DMS53 (cell line): ENCODE measurements around the gene USP10.

ENCODE experiments used
- DNase-seq: peaks from one replicate; lab custom pipeline; 2025; lab: John Stamatoyannopoulos, UW

Gene USP10

GRCh38 chr16:84700446-84701300 lies 873 bp downstream of the USP10 start:
- DNase-seq, result peak; percentile 45

- DNase-seq, result no peak
These were observed 3.9 kb downstream of the USP10 start for GRCh38 chr16:84703681-84704080.

GRCh38 chr16:84704253-84704652 lies 4.5 kb downstream of the USP10 start:
- no peak for DNase-seq

- no peak for DNase-seq
These were observed 7.1 kb downstream of the USP10 start for GRCh38 chr16:84706856-84707255.

- no peak for DNase-seq
These were observed 9.8 kb downstream of the USP10 start for GRCh38 chr16:84709609-84710008.

- no peak for DNase-seq
These were observed 10.9 kb downstream of the USP10 start for GRCh38 chr16:84710686-84711085.

- DNase-seq, result no peak
These were observed 12.4 kb downstream of the USP10 start for GRCh38 chr16:84712138-84712671.

- DNase-seq, result peak; percentile 22
These were observed 13.3 kb downstream of the USP10 start for GRCh38 chr16:84712801-84713775.

GRCh38 chr16:84714028-84714427 lies 14.2 kb downstream of the USP10 start:
- no peak for DNase-seq

- DNase-seq, result no peak
These were observed 15.6 kb downstream of the USP10 start for GRCh38 chr16:84715424-84715823.

GRCh38 chr16:84715854-84716253 lies 16.1 kb downstream of the USP10 start:
- DNase-seq, result no peak

GRCh38 chr16:84716740-84717139 lies 16.9 kb downstream of the USP10 start:
- no peak for DNase-seq

GRCh38 chr16:84717484-84717883 lies 17.7 kb downstream of the USP10 start:
- no peak for DNase-seq

- no peak for DNase-seq
These were observed 20.4 kb downstream of the USP10 start for GRCh38 chr16:84720177-84720579.

- DNase-seq, result no peak
These were observed 22.3 kb downstream of the USP10 start for GRCh38 chr16:84722068-84722467.

GRCh38 chr16:84723906-84724305 lies 24.1 kb downstream of the USP10 start:
- no peak for DNase-seq

GRCh38 chr16:84724606-84725309 lies 25.0 kb downstream of the USP10 start:
- DNase-seq, result peak; percentile 16

- DNase-seq, result no peak
These were observed 25.8 kb downstream of the USP10 start for GRCh38 chr16:84725481-84726078.

GRCh38 chr16:84726079-84726668 lies 26.4 kb downstream of the USP10 start:
- DNase-seq, result peak; percentile 83

- DNase-seq, result no peak
These were observed 27.1 kb downstream of the USP10 start for GRCh38 chr16:84726669-84727467.
